ENCODE results near the gene NFIB.

NFIB gene

DNA sequence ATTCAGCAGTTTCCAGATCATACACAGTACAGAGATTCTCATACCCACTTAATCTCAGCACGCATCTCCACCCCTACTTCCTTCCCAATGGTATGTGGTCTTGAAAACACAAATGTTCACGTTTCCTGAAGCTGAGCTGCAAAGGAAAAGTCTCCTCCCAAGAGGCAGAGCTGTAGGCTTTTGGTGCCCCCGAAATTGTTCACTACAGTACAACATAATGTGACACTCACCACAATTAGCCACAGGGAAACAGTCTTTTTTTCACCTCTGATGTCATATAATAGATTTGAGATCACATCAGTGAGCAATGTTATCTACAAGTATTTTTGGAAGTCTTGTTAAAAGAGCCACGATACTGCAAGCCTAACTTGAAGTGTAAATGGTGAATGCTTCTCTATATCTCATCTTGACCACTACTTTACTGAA lies 40.2 kb downstream of the NFIB start:
- DNase-seq (ENCODE audit: low read depth), result no peak

DNA sequence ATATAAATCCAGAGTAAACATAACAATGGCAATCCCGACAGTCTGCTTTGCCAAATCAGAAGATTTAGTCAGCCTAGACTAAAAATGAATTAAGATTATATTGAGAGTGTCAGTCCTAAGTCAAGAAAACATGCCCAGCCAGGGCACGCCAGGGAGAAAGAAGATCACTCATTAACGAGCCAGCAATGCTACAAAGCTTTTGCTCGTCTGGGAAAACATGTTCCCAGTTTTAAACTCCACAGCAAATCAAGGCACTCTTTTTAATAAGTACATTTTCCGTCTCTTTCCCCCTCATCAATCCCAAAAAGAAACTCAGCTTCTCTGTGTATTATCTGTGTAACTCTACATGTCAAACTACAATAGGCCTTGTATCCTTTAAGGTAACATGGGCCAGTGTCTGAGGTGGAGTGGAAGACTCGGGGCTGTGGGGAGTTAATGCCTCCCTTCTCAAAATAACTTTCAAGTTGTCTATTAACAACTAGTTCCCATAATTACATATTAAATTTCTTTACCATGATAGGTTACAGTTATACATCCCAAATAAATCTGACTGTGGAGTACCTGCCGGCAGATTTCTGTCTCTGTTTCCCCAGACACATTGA lies 40.9 kb downstream of the NFIB start:
- DNase-seq (ENCODE audit: low read depth), result no peak

DNA sequence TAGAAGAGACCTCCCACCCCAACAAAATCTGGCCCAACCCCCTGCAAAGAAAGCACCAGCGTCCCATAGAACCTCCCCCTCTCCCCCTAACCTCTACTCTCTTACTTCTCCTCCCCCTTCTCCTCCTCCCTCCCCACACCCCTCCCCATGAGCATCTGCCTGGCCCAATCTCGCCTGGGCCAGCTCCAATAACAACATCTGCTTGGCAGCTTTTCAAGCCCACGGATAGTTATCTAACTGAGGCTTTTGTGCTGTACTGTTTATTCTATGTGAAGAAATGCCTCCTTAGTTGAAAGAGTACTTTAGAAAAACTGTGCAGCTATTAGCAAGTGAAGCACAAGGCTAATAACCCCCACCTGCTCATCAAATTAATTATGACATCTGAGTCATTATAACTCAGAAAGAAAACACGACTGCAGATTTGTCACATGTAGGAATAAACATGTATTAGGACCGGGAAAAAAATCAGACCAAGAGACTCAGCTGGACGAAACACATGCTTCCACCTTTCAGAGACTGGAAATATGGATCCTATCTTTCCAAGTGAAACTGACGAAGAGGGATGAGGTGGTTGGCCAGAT lies 42.8 kb downstream of the NFIB start:
- no peak for DNase-seq (ENCODE audit: low read depth)

DNA sequence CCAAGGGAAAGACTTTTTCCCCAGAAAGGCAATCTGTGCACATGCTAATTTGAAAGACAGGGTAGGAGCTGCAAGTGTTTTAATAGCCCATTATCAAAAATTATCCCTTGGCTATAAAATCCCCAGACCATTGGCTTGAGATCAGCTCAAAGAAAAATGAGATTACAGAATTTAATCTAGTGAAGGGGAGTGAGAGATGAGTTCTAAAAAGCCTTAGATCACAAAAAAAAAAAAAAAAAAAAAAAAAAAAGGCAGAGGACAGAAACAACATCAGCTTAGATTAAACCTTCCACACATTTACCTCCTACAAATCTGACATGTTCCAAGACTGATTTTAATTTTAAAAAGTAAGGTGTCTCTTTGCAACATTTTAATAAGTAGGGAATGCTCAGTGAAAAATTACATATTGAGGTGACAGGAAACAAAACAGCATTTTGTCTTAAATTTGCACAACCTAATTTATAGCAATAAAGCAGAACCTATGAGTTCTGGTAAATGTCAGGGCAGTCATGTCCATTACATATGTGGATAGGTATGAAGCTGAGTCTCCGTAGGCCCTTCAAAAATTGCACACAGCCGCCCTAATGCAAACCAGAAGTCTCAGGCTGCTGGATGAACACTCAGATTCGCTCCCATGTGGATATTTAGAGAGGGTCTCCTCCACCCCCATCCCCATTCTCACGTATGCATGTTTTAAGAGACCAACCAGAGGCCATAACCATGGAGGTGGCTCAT lies 43.4 kb downstream of the NFIB start:
- DNase-seq (ENCODE audit: low read depth), result no peak

DNA sequence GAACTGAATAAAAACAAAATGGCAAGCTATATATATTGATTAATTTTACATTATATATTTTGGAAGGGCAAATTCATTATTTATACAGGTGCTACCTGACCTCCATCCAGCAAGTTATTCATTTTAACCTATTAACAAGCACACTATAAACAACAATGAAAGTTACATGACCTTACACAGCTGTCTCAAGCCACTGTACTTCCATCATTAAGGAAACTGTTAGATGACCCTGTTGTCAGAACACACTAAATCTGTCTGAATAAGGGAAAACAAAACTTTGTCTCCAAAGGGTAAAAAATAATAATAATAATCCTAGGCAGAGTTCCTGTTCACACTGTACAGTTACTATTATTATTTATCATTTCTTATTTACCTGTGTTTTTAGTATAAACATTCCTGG lies 44.0 kb downstream of the NFIB start:
- no peak for DNase-seq (ENCODE audit: low read depth)

DNA sequence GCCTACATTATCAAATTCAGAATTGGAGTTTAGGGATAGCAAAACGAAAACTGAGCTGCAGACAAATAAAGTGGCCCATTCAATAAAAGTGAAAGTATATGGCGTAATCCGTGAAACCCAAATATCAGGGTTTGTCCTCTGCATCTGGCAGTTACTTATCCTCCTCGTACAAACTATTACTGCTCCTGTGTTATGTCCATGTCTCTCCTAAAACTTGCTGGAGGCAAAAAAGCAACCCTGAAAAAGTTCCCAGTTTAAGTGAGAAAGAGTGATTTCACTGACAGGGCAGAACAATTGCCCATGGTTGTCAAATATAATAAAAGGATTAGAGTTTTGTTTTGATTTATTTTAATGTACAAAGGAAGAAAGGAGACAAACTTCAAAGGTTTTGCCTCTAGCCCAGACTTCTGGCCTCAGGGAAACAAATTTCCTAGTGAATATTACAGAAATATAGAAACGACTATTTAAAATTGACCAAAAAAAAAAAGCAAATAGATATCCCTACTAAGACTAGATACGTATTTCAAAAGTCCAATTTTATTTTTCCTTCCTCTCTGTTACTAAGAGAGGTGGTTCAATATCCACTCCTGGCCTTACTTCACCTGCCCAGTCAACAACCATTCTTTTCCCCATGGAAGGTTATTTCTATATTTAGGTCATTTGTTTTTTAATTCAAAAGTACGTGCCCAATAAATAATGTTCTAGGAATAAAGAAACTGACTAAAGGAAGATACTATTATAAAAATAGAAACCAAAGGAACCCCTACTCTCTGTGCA lies 50.0 kb downstream of the NFIB start:
- DNase-seq (ENCODE audit: low read depth), result no peak

DNA sequence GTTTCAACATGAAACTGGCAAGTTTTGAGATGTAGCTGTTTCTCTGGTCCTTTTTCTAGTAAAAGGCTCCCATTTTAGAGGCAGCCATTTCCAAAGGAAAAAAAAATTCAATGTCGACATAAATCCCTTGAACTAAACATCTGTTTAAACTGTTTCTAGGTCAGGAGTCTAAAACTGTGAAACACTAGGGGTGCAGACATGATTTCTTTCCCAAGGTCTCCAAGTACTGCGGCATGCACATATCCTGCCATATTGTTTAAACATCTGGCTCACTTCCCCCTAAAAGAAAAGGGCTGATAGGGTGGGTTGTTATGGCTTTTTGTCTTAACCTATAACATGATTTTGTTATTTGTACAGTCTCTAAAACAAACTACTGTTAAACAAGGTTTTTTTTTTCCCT lies 51.1 kb downstream of the NFIB start:
- DNase-seq (ENCODE audit: low read depth), result no peak

DNA sequence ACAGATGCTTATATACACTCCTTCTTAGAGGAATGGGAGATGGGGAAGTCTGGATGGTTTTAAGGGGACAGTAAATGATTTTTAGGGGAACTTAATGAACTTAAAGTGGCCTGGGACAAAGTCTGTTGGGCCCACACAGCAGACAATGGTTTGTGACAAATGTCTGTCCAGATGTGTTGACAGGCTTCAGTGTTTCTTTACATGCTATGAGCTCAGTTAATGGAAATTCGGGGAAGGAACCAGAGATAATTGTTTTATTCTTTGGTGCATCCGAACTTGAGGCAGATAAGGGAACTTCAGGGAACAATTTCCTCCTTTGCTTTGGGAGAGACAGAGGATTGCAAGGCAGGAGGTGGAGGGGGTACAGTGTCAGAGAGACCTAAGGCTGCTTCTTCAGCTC lies 52.3 kb downstream of the NFIB start:
- DNase-seq (ENCODE audit: low read depth), result no peak

DNA sequence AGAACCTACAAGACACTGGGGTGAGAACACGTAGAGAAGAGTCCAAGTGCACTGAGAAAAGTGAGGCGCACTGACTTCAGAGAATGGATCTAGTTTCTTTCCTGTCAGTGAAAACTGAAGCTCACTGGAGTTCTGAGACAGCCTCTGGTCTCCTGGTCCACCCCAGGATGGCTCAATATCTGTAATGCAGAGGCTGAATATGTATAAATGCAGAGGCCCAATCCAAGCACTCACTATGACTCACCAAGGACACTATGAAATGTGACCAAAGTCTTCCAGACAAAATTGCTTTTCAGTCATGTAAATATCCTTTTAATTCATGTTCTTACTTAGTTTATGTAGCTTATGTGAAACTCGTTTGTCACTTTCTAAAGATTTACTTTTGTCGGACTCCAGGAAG lies 53.8 kb downstream of the NFIB start:
- no peak for DNase-seq (ENCODE audit: low read depth)

DNA sequence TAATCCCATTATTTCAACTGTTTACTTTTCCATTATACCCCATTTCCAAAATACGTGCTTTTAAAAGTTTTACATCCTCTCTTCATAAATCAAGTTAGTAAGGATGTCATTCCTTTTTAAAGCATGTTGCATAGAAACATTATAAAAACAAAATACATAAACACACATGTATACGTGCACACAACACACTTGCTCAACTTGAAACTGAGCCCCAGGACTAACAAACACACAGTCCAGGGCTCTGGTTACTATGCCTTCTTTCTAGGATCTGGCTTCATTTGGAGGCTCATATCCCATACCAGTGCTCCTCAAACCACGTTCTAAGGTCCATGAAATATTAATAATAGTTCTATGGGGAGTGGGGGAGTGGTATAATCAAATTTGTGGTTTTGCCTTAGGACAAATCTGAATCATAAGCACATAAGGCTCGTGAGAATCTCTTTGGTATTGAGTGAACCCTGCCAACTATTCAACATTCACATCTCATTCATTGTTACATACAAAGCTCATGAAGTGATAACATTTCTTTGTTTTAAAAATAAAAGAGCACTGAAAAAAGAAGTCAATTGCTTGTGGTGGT lies 55.2 kb downstream of the NFIB start:
- DNase-seq (ENCODE audit: low read depth), result no peak

DNA sequence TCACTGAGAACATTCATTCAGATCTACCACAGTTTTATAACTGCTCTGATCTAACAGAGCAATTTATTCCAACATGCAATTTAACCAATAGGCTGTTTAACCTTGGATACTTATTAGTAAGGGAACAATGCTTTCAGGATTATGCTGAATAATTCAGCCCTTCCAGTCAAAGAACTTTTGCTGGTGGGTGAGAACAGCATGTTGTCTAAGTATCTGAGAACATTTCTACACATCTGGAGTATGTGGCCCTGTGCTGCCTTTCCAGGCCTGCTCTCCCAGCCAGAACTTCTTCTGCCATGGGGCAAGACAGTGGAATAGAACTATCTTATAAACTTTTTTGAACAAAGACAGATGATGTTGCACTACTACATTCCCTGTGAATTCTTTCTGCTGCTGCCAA lies 55.8 kb downstream of the NFIB start:
- DNase-seq (ENCODE audit: low read depth), result no peak

DNA sequence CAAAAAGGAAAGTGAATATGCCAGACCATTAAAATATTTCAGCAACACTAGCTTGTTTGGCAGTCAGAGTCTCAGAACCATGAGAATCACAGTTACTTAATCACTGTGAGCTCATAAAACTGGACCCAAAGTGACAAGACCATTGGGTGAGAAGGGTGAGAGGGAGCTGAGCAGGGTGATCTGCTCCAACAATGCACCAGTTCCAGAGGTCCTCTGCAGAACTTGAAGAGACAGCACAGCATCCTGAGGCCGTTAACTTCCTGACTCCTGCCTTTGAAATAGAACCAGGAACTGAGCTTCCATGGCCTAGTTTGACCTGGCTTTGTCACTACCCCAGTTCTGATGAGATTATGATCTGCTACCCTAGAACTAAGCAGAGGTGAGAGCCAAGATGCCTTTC lies 57.4 kb downstream of the NFIB start:
- no peak for DNase-seq (ENCODE audit: low read depth)

DNA sequence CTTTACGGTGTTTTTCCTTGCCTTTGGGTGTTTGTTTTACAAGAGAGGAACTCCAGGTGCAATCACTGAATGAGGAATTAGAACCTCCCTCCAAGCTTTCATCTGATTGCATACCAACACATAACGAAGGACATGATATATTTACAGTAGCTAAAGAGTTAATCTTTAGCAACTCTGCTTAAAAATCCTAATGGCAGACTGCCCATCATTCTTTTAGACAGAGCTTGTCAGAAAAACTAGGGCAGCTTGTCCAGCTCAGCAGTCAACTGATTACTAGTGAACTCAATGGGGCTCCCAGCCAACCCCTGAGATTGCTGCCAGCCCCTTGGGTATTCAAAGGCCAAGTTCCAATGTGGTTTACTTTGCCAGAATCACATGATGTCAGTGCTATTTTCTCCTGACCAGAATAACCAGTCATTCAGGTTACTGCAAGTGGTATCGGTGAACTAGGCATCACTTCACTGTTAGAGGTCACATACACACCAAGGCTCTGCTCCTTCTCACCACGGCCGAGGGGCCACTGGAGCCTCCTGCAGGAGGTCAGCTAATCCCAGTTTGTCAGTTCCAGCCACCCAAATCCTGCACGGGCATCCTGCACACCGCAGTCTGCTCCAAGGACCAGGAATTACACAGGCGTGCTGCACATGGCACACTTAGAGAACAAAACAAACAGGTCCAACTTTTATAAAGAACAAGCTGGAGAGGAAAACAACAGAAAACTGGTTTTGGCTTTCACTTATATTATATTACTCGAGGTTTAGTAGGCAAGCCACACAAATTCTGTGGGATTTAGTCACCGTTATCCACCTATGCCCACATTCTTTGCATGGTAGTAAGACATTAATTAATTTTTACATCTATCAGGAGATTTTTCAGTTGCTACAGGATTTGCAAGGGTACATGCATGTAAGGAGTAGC lies 62.5 kb downstream of the NFIB start:
- peak; percentile 22 for DNase-seq (ENCODE audit: low read depth)

DNA sequence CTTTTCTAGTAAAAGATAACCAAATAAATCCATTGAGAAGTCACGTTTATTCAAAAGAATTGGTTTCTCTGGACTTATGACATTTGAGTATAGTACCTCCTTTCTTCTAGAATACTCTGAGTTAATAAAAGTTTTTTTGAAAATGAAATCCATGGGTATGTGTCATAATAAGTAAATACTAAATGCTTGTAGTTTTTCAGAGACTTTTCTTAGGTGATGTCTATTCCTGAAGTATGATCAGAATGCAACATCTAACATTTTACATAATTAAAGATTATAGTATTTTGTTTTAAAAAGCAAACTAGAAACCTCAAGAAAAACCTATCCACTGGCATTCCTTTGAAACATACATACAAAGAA lies 63.2 kb downstream of the NFIB start:
- DNase-seq (ENCODE audit: low read depth), result no peak

DNA sequence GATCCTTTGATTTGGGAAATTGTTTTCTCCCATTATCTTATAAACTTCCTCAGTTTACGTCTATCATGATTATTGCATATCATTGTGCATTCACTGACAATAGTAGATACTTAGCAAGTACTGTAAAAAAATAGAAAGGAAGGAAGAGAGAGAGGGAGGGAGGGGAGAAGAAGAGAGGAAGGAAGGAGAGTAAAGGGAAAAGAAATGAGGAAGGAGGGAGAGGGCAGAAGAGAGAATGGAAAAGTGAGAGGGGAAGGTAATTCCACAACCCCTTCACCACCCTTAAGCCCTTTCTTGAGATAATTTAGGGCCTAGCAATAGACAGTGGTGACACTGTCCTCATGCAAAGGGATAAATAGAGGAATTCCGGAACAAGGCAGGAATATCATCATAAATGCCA lies 64.4 kb downstream of the NFIB start:
- no peak for DNase-seq (ENCODE audit: low read depth)

DNA sequence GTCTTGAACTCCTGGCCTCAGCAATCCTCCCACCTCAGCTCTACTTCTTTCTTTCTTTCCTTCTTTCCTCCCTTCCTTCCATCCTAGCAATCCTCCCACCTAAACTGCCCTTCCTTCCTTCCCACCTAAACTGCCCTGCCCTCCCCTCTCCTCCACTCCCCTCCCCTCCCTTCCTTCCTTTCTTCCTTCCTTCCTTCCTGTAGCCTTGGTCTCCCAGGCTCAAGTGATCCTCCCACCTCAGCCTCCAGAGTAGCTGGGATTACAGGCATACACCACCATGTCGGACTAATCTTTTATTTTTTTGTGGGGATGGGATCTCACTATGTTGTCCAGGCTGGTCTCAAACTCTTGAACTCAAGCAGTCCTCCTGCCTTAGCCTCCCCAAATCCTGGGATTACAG lies 65.8 kb downstream of the NFIB start:
- DNase-seq (ENCODE audit: low read depth), result no peak

DNA sequence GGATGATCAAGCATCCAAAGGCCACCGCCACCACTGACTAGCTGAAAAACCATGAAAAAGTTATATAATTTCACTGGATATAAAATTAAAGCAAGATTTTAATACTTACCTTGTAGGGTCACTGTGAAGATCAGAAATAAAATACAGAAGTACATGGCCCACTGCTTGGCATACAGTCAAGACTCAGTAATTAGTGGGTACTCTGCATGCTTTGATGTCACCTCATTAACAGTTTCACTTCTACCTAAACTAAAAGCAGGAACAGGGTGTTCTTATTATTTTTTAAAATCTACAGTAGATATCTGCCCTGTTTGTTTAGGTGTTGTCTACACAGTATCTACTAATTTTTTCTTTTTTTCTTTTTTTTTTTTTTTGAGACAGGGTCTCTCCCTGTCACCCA lies 66.4 kb downstream of the NFIB start:
- DNase-seq (ENCODE audit: low read depth), result no peak

DNA sequence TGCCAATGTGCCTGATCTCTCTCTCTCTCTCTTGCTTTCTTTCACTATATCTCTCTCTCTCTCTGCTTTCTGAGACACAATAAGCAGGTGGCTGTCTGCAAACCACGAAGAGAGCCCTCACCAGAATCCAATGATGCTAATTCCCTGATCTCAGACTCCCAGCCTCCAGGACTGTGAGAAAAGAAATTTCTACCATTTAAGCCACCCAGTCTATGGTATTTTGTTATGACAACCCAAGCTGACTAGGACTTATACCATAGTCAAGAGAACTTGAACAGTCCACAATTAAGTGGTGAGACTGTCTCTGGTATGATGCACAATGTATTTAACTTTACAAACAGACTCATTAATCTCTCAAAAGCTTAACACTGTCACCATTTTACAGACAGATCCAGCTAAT lies 67.0 kb downstream of the NFIB start:
- no peak for DNase-seq (ENCODE audit: low read depth)

DNA sequence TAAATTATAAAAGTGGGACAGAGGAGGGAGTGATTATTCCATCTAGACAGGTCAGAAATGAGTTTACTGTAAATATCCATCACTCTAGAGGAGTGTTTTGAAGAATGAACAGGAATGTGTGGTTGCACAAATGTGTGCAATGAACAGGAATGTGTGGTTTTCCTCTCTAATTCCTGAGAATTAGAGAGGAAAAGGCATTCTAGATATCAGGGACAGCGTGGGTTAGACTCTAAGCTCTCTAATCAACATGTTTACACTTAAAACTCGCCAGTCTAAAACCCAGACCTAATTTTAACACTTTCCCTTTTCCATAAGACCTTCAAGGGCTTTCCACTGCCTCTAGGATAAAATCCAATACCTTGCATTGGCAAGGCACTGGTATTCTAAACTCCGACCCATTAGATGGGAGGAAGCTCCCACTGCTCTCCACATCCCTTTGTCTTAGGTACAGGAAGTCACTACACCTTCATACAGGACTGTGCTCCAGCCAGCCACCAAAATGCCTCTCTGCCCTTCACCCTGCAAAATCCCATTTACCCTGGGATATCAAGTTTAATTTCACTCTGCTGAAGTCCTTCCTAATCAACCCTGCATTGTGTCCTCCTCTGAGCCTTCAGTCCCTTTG lies 67.9 kb downstream of the NFIB start:
- DNase-seq (ENCODE audit: low read depth), result no peak

DNA sequence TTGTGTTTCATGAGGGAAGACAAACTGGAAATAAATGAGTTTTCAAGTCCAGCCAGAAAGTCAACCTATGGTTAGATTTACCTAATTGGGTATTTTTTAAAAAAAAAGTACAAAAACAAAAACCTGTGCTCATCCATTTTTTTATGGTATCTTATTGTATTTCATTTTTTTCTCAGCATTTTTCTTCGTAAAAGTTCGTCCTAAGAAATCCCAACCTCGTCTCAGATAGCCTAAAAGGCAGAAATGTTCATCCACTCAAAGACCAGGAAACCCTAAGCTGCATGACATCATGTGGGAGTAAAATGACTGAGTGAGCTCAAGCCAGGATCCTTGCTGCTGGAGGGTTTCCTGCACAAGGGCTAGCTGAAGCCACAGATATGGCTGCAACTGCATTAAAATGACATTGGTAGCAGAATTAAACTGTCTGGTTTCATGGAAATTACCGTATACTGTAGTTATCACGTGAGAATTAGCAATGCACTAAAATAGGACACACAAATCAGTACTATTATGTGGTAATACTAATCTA lies 70.4 kb downstream of the NFIB start:
- DNase-seq (ENCODE audit: low read depth), result no peak
